Renal cortical epithelial cell (primary cell): Measurements from ENCODE around the gene HRH1. TPM values are rescaled to one million over a fixed set of nuclear protein-coding genes. Genes with fewer than 3 reads are reported as not detected.

Experiments used
- total RNA-seq: library from RNA; depleted of rRNA; stranded (reverse); fragments of >200 nt; gene quantifications from 2 replicates; pipeline ENCODE4 v1.2.3, GENCODE V29; 2014

The HRH1 gene
- total RNA-seq, 1 donor from 2014 or later: 80.7 TPM

Other genes starting within 250 kb of the HRH1 start
- gene SLC6A1, start 161.7 kb upstream of the HRH1 start, total RNA-seq: not detected in 2 replicates
- gene ATG7, start 117.9 kb downstream of the HRH1 start, total RNA-seq: 98.7 and 109 TPM in 2 replicates